ENCODE measurements around the gene POLE3.

DNA sequence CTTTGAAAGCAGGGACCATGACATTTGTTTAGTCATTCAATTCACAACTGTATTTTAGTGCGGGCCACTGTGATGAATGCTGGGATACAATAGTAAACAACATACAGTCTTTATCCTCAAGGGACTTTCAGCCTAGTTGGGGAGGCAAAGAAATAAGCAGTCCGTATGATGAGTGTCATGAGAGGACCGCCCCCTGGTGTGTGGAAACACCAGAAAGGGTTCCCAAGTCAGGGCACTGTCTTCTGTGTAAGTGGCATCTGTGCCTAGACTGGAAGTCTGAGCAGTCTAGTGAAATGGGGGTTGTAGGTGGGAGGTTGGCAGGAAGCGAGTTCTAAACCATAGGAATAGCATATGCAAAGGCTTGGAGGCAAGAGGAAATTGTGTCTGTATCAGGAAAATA is 6.9 kb upstream of the POLE3 start:
- TF ChIP-seq CTCF (IDR thresholded peaks at IDR 0.05): no peak
- no peak for TF ChIP-seq POLR2A (IDR thresholded peaks at IDR 0.05)

Data from testis (tissue), 2 donors.